H4 (cell line): Measurements from ENCODE around the gene PCBD2. TPM values are rescaled to one million over a fixed set of nuclear protein-coding genes. Genes with fewer than 3 reads are reported as not detected.
"Not testable (repeated sequence)": the region's sequence is repeated elsewhere in the genome, so short reads cannot be mapped to it uniquely, and the experiment has no call there.

Source experiments
- DNase-seq: peaks from one replicate; pipeline ENCODE4 v3.0.0-alpha.2; 2015; ENCODE audit warnings: low spot score
- total RNA-seq: library from RNA; depleted of rRNA; stranded (reverse); fragments of >200 nt; shearing (Covaris generic); gene quantifications from 2 replicates; pipeline ENCODE4 v1.2.3, GENCODE V29; 2014

Gene PCBD2
- total RNA-seq, 1 experiment from 2014 or later = 9.9 TPM

DNA sequence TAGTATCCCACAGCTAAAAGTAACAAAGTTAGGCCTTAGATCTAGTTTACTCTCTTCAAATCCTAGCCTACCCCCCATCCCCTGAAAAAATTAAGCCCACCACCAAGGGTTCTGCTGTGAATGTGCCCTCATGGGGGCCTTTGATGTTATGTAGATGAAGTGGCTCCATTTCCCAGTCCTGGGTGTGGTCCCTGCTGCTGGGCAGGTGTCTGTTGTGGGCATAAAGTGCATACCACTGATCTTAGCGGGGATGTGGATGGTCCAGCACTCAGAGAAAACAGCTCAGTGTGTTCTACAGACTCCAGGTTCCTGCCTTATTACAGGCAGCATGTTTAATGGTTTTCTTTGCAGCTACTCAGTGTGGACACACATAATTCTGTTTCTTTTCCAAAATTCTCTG is 1.9 kb downstream of the PCBD2 start:
- DNase-seq = no peak

DNA sequence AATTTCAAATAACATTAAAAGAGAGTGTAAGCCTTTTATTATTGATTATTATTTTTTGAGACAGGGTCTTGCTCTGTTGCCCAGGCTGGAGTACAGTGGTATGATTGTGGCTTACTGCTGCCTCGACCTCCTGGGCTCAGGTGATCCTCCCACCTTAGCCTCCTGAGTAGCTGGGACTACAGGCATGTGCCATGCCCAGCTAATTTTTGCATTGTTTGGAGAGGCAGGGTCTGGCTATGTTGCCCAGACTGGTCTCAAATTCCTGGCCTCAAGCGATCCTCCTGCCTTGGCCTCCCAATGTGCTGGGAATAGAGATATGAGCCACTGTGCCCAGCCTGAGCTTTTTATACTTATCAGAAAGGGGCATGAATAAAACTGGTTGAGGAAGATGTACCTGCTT is 5.8 kb downstream of the PCBD2 start:
- not testable (repeated sequence) for DNase-seq

DNA sequence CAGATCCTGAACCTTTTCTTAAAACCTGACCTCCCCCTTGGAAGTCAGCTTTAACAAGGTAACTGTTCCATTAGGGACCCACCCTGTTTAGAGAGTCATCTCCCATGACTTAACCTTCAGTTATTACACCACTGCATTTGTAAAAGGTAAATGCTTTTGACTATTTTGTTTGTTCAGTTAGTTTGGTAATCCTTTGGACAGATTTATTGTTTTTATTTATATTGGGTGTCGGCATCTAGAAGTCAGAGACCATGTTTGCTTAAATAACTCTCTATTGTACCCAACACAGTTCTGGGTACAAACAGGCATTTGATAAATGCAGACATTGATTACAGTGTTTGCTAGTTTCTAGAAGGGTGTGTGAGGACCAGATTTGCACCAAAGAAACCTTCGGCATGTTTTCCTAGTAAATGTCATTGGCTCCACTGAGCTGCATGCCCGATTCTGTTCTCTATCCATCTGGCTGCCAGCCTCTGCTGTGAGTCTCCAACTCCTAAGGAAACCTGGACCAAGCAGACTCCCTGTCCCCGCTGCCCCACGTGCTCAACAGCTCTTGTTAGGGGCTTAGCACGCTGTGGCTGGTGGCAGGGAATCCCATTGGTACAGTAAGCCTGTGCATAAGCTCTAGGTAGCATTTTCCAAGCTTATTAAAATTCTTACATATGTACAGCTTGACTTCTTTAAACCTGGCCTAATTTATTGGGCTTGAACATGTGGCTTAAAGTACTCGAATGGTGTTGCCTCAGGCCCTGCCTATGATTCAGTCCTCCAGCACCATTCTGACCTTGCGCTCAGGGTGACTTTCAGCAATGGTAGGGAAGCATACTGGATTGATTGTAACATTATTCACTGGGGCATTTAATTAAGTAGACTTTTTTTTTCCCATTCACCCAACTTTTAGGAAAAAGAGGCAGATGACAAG is 6.6 kb downstream of the PCBD2 start:
- DNase-seq = no peak

DNA sequence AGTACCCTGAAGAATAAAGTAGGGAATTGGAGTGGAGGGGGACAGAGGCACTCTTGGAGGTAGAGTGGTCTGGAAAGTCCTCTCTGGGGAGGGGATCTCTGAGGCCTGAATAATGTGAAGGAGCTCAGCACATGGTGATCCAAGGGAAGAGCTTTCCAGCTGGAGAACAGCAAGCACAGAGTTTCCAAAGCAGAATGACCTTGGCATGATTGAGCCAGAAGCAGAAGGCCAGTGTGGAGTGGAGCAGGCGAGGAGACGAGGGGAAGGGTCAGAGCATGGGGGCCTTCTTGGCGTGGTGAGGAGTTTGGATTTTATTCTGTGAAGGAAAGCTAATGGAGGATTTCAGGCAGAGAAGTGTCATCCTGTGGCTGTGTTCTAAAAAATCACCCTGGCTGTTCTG is 8.3 kb downstream of the PCBD2 start:
- no peak for DNase-seq

- no peak for DNase-seq
Measured at GRCh38 chr5:134913795-134914194, 8.9 kb downstream of the PCBD2 start.

- DNase-seq = no peak
Measured at GRCh38 chr5:134917070-134917815, 12.3 kb downstream of the PCBD2 start.

- DNase-seq = no peak
Measured at GRCh38 chr5:134918861-134919260, 13.9 kb downstream of the PCBD2 start.

- no peak for DNase-seq
Measured at GRCh38 chr5:134920848-134921575, 16.1 kb downstream of the PCBD2 start.

- DNase-seq = no peak
Measured at GRCh38 chr5:134932508-134932907, 27.6 kb downstream of the PCBD2 start.

DNA sequence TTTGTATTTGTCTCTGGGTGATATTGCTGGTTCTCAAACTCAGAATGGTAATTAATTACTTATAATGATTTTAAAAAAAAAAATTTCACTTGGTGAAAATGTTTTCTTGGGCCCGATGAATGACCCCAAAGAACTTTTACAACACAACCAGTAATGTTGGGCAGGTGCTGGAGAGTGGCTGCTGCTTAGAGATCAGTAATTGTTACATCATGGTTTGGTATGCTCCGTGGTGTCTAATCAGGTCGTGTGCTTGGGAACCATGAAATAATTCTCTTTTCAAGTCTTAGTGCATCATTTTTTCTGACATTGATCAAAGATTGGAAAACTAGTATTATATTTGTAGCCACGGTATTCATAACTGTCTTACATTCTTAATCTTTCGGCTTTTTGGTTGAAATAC is 29.3 kb downstream of the PCBD2 start:
- DNase-seq = no peak

DNA sequence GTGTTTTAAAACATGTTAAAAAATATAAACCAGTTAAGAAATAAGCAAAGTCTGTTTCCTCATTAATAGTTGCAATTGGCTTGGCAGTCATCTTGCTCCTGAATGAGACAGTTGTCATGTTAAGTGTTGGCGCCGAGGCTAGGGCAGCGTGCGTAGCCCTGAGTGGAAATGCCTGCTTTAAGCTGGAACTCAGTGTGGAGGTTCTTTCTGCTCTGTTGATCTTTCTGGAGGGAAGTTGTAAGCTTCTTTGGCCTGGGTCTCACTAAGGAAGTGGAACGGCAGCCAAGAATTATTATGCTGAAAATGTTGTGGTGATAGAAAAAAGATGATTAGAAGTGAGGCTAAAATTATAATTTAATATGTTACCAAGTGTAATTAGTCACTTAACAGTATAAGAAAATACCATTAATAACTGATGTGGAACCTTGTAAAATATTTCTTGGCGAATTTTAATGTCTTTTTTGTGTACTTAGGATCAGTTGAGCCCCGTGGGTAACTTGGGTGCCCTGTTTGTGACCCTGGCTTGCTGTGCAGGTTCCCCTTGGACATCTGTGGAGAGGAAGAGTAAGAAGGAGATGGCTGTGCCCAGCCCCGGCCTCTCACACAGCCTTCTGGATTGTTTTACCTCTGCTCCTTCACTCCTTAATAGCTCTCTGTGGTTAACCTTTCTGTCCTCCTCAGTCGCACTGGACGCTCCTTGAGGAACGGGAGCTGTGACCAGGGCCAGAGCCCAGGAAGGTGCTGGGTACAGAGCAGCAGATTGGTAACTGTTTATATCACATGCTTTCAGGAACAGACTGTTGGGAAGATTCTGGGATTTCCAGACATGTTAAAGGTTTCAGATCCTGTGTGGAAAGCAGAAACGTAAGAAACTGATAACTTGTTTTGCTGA is 31.0 kb downstream of the PCBD2 start:
- no peak for DNase-seq

DNA sequence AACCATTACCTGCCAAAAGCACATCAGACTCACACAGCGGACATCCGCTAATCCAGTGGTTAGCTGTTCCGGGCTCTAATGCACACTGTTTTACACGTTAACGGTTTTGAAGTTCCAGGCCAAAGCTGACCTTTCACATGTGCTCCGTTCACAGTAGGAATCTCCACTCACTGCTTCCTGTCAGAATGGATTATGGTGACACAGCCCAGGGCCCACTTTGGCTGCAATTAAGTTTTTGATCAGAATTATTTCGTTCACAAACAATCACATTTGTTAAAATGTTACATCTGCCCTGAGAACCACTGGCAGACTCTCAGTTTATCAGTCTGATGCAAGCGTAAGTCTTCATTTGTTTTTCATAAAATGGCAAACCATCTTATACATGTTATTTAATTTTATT is 32.6 kb downstream of the PCBD2 start:
- DNase-seq = no peak

- no peak for DNase-seq
Measured at GRCh38 chr5:134938030-134938429, 33.1 kb downstream of the PCBD2 start.

DNA sequence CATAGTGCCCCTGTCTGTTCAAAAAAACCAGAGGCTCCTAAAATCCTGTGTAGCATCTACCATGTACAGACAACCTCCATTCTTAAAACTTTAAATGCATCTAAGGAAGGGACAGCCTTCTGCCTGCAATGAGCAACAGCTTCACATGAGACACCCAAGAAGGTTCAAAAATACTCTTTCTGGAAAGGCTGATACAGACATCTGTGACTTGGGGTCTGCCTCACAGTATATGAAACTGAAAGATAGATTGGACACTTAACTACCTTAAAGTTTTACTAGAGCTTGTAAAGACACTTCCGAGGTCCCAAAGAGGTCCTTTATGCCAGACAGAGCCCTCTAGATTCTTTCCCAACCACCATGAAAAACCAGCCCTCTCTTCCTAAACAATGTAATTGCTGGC is 34.6 kb downstream of the PCBD2 start:
- DNase-seq = no peak

DNA sequence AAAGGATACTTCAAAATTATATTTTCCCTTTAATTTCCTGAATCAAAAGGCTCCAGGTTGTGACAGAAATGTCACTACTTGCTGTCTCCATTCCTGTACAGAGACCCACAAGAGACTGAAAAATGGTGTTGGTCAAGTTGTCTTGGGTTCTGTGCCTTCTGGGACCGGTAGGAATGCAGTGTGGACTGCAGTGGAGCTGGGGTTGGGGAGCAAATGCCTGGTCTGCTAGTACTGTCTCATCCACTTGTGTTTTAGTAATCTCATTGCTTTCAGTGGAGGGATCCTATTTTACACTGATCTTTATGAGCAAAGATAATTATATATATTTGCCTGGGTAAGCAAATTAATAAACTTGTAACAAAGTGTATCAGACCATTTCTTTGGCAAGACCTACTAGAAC is 38.6 kb downstream of the PCBD2 start:
- DNase-seq = no peak

DNA sequence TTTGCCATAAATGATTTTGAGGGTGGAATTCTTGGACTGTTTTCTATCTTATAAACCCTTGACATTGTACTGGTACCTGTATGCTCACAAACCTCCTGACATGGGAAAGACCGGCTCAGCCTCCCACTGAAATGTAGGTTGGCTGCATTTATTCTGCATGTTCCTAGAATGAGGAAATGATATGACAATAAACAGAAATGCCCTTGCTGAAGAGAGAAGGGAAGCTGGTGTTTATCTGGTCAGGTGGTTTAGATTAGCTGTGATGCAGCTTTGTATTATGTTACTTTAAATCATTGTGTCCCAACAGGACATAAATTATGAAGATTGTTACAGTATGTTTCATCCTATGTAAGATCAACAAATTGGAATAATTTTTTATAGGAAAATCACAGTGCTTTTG is 39.7 kb downstream of the PCBD2 start:
- no peak for DNase-seq

- no peak for DNase-seq
Measured at GRCh38 chr5:134945041-134945440, 40.1 kb downstream of the PCBD2 start.

- DNase-seq = no peak
Measured at GRCh38 chr5:134948911-134949310, 44.0 kb downstream of the PCBD2 start.

DNA sequence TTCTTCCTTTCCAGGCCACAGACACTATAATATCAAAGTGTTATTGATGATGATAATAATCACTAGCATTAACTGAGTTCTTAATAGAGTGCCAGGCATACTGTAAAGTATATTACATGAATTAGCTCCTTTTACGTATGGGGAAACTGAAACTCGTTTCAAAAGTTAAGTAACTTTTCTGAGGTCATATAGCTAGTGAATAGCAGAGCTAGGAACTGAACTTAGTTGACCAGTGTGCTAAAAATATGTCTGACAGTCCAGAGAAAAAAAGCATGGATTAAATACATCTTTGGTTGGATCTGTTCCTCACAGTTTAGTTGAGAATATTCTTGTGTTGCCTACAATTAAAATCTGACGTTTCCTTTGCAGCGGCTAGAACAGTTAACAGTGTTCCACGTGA is 44.4 kb downstream of the PCBD2 start:
- DNase-seq = no peak

GRCh38 chr5:134957920-134958608 is 53.1 kb downstream of the PCBD2 start:
- DNase-seq = no peak

DNA sequence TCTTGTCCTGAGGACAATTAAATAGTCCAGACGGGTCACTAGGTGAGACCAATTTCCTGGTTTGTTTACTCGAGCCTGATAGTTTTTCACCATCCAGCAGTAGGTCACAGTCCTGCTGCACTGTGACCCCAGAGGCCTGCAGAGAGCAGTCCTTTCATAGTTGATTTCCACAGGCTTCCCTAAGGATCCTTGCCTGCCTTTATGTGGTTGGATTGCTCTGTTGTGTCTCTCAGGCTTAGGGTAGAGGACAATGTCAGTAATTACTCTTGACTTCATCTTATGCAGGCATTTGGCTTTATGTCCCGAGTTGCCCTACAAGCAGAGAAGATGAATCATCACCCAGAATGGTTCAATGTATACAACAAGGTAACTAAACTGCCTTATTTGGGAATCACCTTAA is 53.8 kb downstream of the PCBD2 start:
- DNase-seq = peak; percentile 40
